GM23338 (cell line): Measurements from ENCODE around the gene TCF7L2.

Source experiments
- CTCF ChIP-seq, 2 experiments: fragments of 200-600 bp in 1 of 2; sonication (generic) in 1 of 2; conservative IDR thresholded peaks; 2 replicates each; pipeline versions ENCODE4 v1.5.1 to v1.6.1; 2016 to 2017; ENCODE audit warnings: antibody characterized with exemption in 2 of 2, low read depth in 2 of 2, mild to moderate bottlenecking in 2 of 2, moderate library complexity in 1 of 2
- EZH2phosphoT487 ChIP-seq: fragments of 200-600 bp; sonication (generic); IDR thresholded peaks from one replicate; pipeline ENCODE4 v1.8.1; 2018; ENCODE audit warnings: antibody characterized with exemption; ENCODE audit not compliant: unreplicated experiment
- REST ChIP-seq: IDR thresholded peaks from one replicate; pipeline ENCODE4 v1.6.1; 2018; ENCODE audit warnings: antibody characterized with exemption; ENCODE audit not compliant: unreplicated experiment
- ZNF114 ChIP-seq: fragments of 250-450 bp; sonication (Bioruptor Pico); IDR thresholded peaks from 2 replicates; pipeline ENCODE4 v1.5.0; 2020; ENCODE audit warnings: mild to moderate bottlenecking, moderate library complexity

- TF ChIP-seq CTCF (conservative IDR thresholded peaks at IDR 0.05; ENCODE audit: low read depth in 2 of 2), result no peak
- TF ChIP-seq REST, result no peak
- no peak for TF ChIP-seq EZH2phosphoT487
- TF ChIP-seq ZNF114 (CRISPR knock-in tag), result no peak
Measured at GRCh38 chr10:113131613-113132261, 181.7 kb downstream of the TCF7L2 start.
